ENCODE data around the gene C10orf67. TPM values are rescaled to one million over a fixed set of nuclear protein-coding genes. Genes with fewer than 3 reads are reported as not detected.

Gene C10orf67
- total RNA-seq, 4 donors from 2014 or later, result 0.09 to 0.60 TPM; not detected in 2

- TF ChIP-seq CTCF (IDR thresholded peaks at IDR 0.05), result no peak
- ATAC-seq (ENCODE audit: low FRiP score) (no peak), DNase-seq (ENCODE audit: low spot score) (no peak)
Measured at GRCh38 chr10:23291551-23292334, 52.9 kb downstream of the C10orf67 start.

DNA sequence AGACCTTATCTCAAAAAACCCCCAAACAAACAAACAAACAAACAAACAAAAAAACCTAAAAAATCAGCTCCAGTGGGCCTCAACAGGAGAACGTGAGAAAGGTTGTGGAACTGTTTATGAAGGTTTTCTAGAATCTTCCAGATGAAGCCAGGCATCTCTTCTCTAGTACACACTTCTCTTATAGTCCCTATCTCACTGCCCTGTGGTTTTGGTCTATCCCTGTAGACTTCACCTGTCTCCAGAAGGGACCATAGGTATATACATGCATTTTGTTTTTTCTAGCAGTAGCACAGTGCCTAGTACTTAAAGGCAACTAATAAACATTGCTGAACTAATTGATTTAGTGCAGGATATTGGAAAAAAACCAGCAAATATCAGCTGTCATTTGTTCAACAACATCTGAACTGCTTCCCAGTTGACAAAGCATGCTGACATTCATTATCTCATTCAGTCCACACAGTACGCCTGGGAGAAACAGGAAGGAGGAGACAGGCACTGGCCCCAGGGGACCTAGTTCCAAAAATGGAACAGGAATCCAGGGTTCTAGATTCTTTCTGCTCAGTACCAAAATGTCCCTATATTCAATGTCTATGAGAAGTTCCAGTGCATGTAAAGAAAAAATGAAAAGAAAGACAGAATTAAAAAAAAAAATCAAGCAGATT, 59.8 kb downstream of the C10orf67 start:
- TF ChIP-seq CTCF (IDR thresholded peaks at IDR 0.05), result no peak
- DNase-seq (ENCODE audit: low spot score) (no peak), ATAC-seq (ENCODE audit: low FRiP score) (no peak)

GRCh38 chr10:23284155-23284554, 60.4 kb downstream of the C10orf67 start:
- DNase-seq (ENCODE audit: low spot score), result no peak
- TF ChIP-seq CTCF (IDR thresholded peaks at IDR 0.05), result no peak
- no peak for ATAC-seq (ENCODE audit: low FRiP score)

GRCh38 chr10:23283680-23284079, 60.9 kb downstream of the C10orf67 start:
- ATAC-seq (ENCODE audit: low FRiP score) (no peak), DNase-seq (ENCODE audit: low spot score) (no peak)
- TF ChIP-seq CTCF (IDR thresholded peaks at IDR 0.05), result no peak

GRCh38 chr10:23281044-23281433, 63.6 kb downstream of the C10orf67 start:
- TF ChIP-seq CTCF (IDR thresholded peaks at IDR 0.05), result no peak
- DNase-seq (ENCODE audit: low spot score) (no peak), ATAC-seq (ENCODE audit: low FRiP score) (no peak)

- ATAC-seq (ENCODE audit: low FRiP score), result no peak
- DNase-seq (ENCODE audit: low spot score), result no peak
- no peak for TF ChIP-seq CTCF (IDR thresholded peaks at IDR 0.05)
Measured at GRCh38 chr10:23280419-23281043, 64.1 kb downstream of the C10orf67 start.
